NCI-H446 treated with DMSO at 0.1 percent for 48 hours (cell line): ENCODE results near the gene ING3.
"Not testable (repeated sequence)": the region's sequence is repeated elsewhere in the genome, so short reads cannot be mapped to it uniquely, and the experiment has no call there.

Source experiments
- DNase-seq: peaks from one replicate; lab custom pipeline; 2025; lab: John Stamatoyannopoulos, UW

ING3 gene

GRCh38 chr7:121002048-121002756 lies 51.6 kb downstream of the ING3 start:
- DNase-seq = no peak

- DNase-seq = no peak
Measured at GRCh38 chr7:121002757-121003200, 52.2 kb downstream of the ING3 start.

- DNase-seq = peak; percentile 16
Measured at GRCh38 chr7:121003986-121004685, 53.6 kb downstream of the ING3 start.

GRCh38 chr7:121005058-121005457 lies 54.5 kb downstream of the ING3 start:
- not testable (repeated sequence) for DNase-seq

GRCh38 chr7:121005996-121006584 lies 55.5 kb downstream of the ING3 start:
- no peak for DNase-seq

GRCh38 chr7:121006711-121007315 lies 56.2 kb downstream of the ING3 start:
- no peak for DNase-seq

GRCh38 chr7:121008816-121009215 lies 58.2 kb downstream of the ING3 start:
- no peak for DNase-seq

- no peak for DNase-seq
Measured at GRCh38 chr7:121011401-121011800, 60.8 kb downstream of the ING3 start.

- no peak for DNase-seq
Measured at GRCh38 chr7:121012170-121012874, 61.7 kb downstream of the ING3 start.

GRCh38 chr7:121012919-121013318 lies 62.3 kb downstream of the ING3 start:
- no peak for DNase-seq

GRCh38 chr7:121015560-121015959 lies 65.0 kb downstream of the ING3 start:
- no peak for DNase-seq

GRCh38 chr7:121016966-121017365 lies 66.4 kb downstream of the ING3 start:
- DNase-seq = no peak

- DNase-seq = no peak
Measured at GRCh38 chr7:121017586-121017985, 67.0 kb downstream of the ING3 start.

GRCh38 chr7:121019018-121019417 lies 68.4 kb downstream of the ING3 start:
- no peak for DNase-seq

- DNase-seq = no peak
Measured at GRCh38 chr7:121020249-121020988, 69.8 kb downstream of the ING3 start.

GRCh38 chr7:121020989-121021969 lies 70.7 kb downstream of the ING3 start:
- DNase-seq = no peak

GRCh38 chr7:121023194-121023593 lies 72.6 kb downstream of the ING3 start:
- DNase-seq = no peak

- DNase-seq = no peak
Measured at GRCh38 chr7:121023683-121024511, 73.3 kb downstream of the ING3 start.

GRCh38 chr7:121024611-121025010 lies 74.0 kb downstream of the ING3 start:
- DNase-seq = no peak
